Ovary (tissue), 9 donors: Measurements from ENCODE around the gene MRPL55. TPM values are rescaled to one million over a fixed set of nuclear protein-coding genes. Genes with fewer than 3 reads are reported as not detected.

Experiments used
- DNase-seq, 5 donors: peaks; one replicate each; pipeline ENCODE4 v3.0.0-alpha.2; 2019 to 2020
- H3K27ac ChIP-seq, 2 donors: fragments of 200-600 bp; one replicate each; pipeline versions ENCODE4 v1.5.1 to v1.8.0; 2019 to 2022
- H3K27me3 ChIP-seq: fragments of 200-600 bp; one replicate; pipeline ENCODE4 v1.8.0; 2022
- H3K36me3 ChIP-seq: fragments of 200-600 bp; sonication (generic); one replicate; pipeline ENCODE4 v1.5.1; 2019
- H3K4me1 ChIP-seq: one replicate; pipeline ENCODE4 v1.8.1; 2013; ENCODE audit warnings: mild to moderate bottlenecking, moderate library complexity; ENCODE audit not compliant: insufficient read depth
- H3K4me3 ChIP-seq: fragments of 200-600 bp; sonication (generic); one replicate; pipeline ENCODE4 v1.5.1; 2017
- H3K9me3 ChIP-seq, 2 donors: fragments of 200-600 bp in 1 of 2; sonication (generic) in 1 of 2; one replicate each; pipeline versions ENCODE4 v1.5.1 to v1.8.1; 2013 to 2019; ENCODE audit warnings: mild to moderate bottlenecking in 1 of 2, moderate library complexity in 1 of 2
- EP300 ChIP-seq: sonication (generic); formaldehyde crosslinking; IDR thresholded peaks from one replicate; pipeline ENCODE4 v1.6.1; 2017; ENCODE audit warnings: antibody characterized with exemption
- POLR2A ChIP-seq: fragments of 450-650 bp; IDR thresholded peaks from one replicate; pipeline ENCODE4 v1.6.1; 2017; ENCODE audit warnings: antibody characterized with exemption, mild to moderate bottlenecking, moderate library complexity
- WGBS, 3 donors: extraction: QIAGEN DNeasy Blood & Tissue Kit in 1 of 3; methylation state at CpG; one replicate each; pipeline versions ENCODE4 v1.1.5 to v1.1.7; 2013 to 2017; 5-methylcytosine and 5-hydroxymethylcytosine counted together
- intact Hi-C, 4 donors: fragments of 100-400 bp; cut with DNase I; formaldehyde crosslinking; loops; one replicate each; pipeline versions ENCODE4 v1.11.0 to v1.15.1; 2022 to 2023
- polyA plus RNA-seq, 2 donors: library from polyadenylated mRNA; stranded (reverse); fragments of 200-250 nt in 1 of 2; fragments of 350-450 nt in 1 of 2; fragmentation: Illumina TruSeq in 1 of 2; extraction: RNeasy Lipid Tissue Mini Kit (QIAGEN cat#74804) in 1 of 2; gene quantifications; one replicate each; pipeline ENCODE4 v1.2.3, GENCODE V29; 2013 to 2014
- total RNA-seq, 7 donors: library from RNA; depleted of rRNA in 2 of 7; stranded (reverse); fragments of >200 nt in 2 of 7; fragmentation: NEBNext Ultra II Directional in 3 of 7; extraction: Animal tissue kit (Norgen Biotek cat#: 25700) in 3 of 7; gene quantifications; one replicate each; pipeline versions ENCODE4 v1.1.0 to v1.2.4, GENCODE V29; 2016 to 2023
- TF ChIP-seq, protein P1 (sequence below), 3 donors: fragments of 450-650 bp in 2 of 3; fragments of 200-600 bp in 1 of 3; IDR thresholded peaks; one replicate each; pipeline versions ENCODE4 v1.5.1 to v1.8.0; 2016 to 2022; ENCODE audit warnings: antibody characterized with exemption in 3 of 3, mild to moderate bottlenecking in 1 of 3
- donor health status: DM: no; HTN: no; CAD: no; lungs with moderate emphysema.
- donor health status: DM: no; HTN: no; CAD: no.
- donor health status: Bipolar disorder and iron deficiency.
- donor health status: DM: yes; HTN: yes; CAD: no.
- donor health status: DM: no; HTN: no; CAD: no.
- donor health status: DM: yes; HTN: yes; CAD: no.

The MRPL55 gene
- total and polyA plus RNA-seq, 9 donors, result 14.6 to 98.5 (median 43.3) TPM

DNA sequence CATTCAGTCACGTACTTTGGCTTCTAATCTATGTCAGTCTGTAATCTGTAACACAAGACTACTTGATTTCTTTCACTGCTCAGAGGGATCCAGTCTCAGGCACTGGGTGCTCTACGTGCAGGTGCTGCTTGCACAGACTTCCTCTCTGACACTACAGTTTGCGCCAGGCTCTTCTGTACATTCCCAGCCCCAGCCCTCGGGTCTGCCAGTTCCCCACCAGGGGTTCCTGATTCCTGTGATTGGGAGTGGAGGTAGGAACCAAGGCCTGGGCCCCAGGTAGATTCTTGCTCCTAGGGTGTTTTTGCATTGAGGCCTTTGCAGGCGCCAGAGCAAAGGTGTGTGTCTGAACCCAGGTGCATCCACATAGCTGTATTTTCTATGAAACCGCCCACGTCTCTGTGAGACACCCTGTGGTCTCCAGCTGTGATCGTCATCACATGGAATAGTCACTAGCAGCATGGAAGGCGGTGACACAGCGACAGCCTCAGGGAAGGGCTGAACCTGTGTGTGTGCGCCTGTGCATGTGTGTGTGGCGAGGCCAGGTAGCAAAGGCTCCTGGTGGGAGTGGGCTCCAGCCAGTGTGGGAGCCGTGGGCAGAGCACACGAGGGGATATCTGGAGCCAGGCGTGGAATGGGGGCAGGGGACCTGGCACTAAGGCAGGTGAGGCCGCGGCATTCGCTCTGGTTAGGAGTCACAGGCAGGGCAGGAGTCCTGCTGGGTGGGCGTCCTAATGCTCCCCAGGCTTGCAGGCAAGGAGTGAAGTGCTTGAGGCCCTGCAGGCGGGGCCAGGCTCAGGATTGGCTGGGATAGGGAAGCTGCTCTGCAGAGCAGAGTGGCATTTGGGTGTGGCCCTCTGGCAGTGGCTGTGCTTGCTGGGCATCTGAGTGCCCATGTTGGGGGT lies 45.8 kb upstream of the MRPL55 start:
- H3K4me1 ChIP-seq, result peaks cover 21% of the 10 kb centered on the region
- no peaks in the 10 kb centered on the region for H3K9me3 ChIP-seq
- TF ChIP-seq EP300 (no peak), POLR2A (no peak)
- TF ChIP-seq, protein P1, sequence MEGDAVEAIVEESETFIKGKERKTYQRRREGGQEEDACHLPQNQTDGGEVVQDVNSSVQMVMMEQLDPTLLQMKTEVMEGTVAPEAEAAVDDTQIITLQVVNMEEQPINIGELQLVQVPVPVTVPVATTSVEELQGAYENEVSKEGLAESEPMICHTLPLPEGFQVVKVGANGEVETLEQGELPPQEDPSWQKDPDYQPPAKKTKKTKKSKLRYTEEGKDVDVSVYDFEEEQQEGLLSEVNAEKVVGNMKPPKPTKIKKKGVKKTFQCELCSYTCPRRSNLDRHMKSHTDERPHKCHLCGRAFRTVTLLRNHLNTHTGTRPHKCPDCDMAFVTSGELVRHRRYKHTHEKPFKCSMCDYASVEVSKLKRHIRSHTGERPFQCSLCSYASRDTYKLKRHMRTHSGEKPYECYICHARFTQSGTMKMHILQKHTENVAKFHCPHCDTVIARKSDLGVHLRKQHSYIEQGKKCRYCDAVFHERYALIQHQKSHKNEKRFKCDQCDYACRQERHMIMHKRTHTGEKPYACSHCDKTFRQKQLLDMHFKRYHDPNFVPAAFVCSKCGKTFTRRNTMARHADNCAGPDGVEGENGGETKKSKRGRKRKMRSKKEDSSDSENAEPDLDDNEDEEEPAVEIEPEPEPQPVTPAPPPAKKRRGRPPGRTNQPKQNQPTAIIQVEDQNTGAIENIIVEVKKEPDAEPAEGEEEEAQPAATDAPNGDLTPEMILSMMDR (IDR thresholded peaks at IDR 0.05), result no peak
- H3K27ac ChIP-seq, result no peak overlapping the region
- intact Hi-C loops, result no loop called here
- H3K27me3 ChIP-seq, result no peaks in the 10 kb centered on the region
- DNase-seq, result peak in 3 of 5 donors; percentile 16 to 31 (median 21)
- no peaks in the 10 kb centered on the region for H3K36me3 ChIP-seq
- 85 to 90% (median 85%) methylated on average over 20 of the region's 20 CpGs for WGBS, 3 donors
- no peak overlapping the region for H3K4me3 ChIP-seq

- Histone ChIP-seq H3K27ac (no peak overlapping the region), H3K4me3 (no peak overlapping the region), H3K27me3 (no peaks in the 10 kb centered on the region), H3K4me1 (peaks cover 26% of the 10 kb centered on the region), H3K36me3 (no peaks in the 10 kb centered on the region), H3K9me3 (no peaks in the 10 kb centered on the region)
- no peak for TF ChIP-seq POLR2A
- TF ChIP-seq, protein P1 (IDR thresholded peaks at IDR 0.05), result no peak
- TF ChIP-seq EP300, result no peak
- 82 to 95% (median 94%) methylated on average over 11 of the region's 11 CpGs for WGBS, 3 donors
- DNase-seq, result peak in 2 of 5 donors; percentile 21 to 29
- intact Hi-C loops, result no loop called here
Observed at GRCh38 chr1:228154021-228154669, 45.0 kb upstream of the MRPL55 start.

DNA sequence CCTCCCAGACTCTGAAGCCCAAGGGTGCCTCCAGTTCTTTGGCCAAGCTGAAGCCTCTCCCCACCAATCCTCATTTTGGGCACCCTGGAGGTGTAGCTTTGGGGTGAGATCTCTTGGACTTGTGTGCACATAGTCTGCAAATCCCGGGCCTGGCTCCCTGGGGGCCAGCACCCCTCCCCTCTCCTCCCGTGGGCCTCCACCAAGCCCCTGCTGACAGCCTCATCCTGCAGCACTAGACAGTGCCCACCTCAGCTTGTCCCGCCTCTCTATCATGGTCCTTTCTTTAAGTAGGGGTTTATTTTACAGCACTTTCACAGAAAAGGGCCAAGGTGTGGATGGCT lies 43.8 kb upstream of the MRPL55 start:
- no peaks in the 10 kb centered on the region for H3K9me3 ChIP-seq
- peak overlapping the region in 1 of 2 donors; percentile 99 for H3K27ac ChIP-seq
- WGBS, 3 donors, result 65 to 81% (median 75%) methylated on average over 3 of the region's 3 CpGs
- H3K27me3 ChIP-seq, result no peaks in the 10 kb centered on the region
- peaks cover 25% of the 10 kb centered on the region for H3K4me1 ChIP-seq
- no peaks in the 10 kb centered on the region for H3K36me3 ChIP-seq
- DNase-seq, result no peak
- TF ChIP-seq, protein P1 (IDR thresholded peaks at IDR 0.05), result no peak
- TF ChIP-seq POLR2A (no peak), EP300 (no peak)
- intact Hi-C loops, result no loop called here
- H3K4me3 ChIP-seq, result no peak overlapping the region

DNA sequence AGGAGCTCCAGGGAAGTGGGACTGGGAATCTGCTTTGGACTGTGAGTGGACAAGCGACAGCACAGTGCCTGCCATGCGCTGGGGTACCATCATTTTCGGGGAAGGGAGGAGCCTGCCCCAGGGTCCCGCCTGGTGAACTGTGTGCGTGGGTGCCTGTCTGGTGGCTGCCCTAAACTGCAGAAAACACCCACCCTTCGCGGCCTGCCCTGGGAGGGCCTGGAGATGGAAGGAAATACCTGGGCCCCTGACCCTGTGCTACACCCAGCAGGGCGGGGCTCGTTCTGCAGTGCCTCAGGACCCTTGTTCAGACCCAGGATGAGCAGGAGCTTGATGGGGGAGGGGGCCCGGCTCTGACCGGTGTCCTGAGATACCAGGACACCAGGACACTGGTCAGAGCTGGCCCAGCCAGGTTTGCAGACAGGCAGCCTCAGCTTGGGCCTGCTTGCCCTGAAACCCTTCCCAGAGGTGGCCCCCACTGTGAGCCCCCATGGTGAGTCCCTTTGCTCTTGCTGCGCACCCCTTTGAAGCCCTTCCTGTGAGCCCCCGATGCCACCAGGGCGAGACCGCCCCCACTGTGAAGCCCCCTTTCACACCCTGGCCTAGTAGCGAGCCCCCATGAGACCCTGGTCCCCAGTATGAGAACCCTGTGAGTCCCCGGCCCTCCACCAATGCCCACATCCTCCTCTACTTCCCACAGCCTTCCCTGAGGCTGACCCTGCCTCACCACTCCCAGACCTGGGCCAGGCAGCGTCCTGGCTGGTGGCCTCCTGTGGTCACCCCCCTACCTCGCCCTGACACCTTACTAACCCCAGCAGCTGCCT lies 43.2 kb upstream of the MRPL55 start:
- intact Hi-C loops, result no loop called here
- H3K27me3 ChIP-seq, result no peaks in the 10 kb centered on the region
- no peaks in the 10 kb centered on the region for H3K9me3 ChIP-seq
- DNase-seq, result peak in 3 of 5 donors; percentile 38 to 51 (median 41)
- H3K4me3 ChIP-seq, result no peak overlapping the region
- peak overlapping the region in 1 of 2 donors; percentile 99 for H3K27ac ChIP-seq
- TF ChIP-seq, protein P1 (IDR thresholded peaks at IDR 0.05), result no peak
- no peak for TF ChIP-seq POLR2A
- no peak for TF ChIP-seq EP300
- WGBS, 3 donors, result 90 to 93% (median 92%) methylated on average over 17 to 19 of the region's 19 CpGs
- H3K4me1 ChIP-seq, result peaks cover 25% of the 10 kb centered on the region
- H3K36me3 ChIP-seq, result no peaks in the 10 kb centered on the region
